ENCODE results near the gene SKAP1. TPM values are rescaled to one million over a fixed set of nuclear protein-coding genes. Genes with fewer than 3 reads are reported as not detected.

Gene SKAP1
- total and polyA plus RNA-seq, 2 of the 13 experiments (the other 11 are each of a cell fraction or from before 2014, with no cell fraction given) = 0.21 TPM; not detected in 1

DNA sequence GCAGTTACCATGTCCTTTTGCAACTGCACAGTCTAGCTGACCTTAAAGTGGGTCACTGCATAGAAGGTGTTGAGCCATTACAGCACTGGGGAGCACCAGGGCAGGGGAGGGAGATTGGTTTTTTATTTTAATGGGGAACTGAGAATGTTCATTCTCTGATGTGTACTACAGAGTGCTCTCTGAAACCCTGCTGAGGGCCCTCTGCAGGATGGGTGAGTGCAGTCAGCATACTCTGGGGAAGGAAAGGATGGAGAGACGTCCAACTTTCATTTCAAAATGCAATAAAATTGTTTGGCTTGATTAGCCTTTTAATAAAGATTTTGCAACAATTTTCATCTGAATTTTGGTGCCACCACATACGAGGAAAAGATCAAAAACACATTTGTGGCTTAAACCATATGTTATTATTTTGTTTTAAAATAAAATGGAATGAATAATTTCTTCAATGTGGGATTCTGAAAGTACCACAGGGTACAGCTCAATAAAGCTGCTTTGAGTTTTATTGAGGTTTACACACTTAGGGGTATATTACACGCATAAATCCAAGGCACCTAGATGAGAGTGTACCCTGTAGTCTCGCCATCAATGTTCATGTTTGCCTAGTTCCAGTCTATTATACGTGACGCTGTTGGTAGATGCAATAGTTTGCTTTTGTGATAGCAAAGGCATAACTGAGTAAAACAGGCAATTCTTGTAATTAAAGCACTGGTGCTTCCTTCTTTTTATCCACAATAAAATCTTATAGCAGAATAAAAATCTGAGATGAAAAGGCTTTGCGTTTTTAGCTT lies 249.0 kb downstream of the SKAP1 start:
- no peak overlapping the region for H3K4me2 ChIP-seq (ENCODE audit: low read depth, low read length)
- TF ChIP-seq SUZ12 (IDR thresholded peaks at IDR 0.05; ENCODE audit: low read depth, low read length) = no peak
- no peak for TF ChIP-seq FLYWCH1 (CRISPR knock-in tag; IDR thresholded peaks at IDR 0.05)
- TF ChIP-seq RFX3 (CRISPR knock-in tag; IDR thresholded peaks at IDR 0.05) = no peak
- TF ChIP-seq CENPBD1 (CRISPR knock-in tag; IDR thresholded peaks at IDR 0.05; ENCODE audit: borderline replicate concordance, low read depth) = no peak
- TF ChIP-seq, protein P1, sequence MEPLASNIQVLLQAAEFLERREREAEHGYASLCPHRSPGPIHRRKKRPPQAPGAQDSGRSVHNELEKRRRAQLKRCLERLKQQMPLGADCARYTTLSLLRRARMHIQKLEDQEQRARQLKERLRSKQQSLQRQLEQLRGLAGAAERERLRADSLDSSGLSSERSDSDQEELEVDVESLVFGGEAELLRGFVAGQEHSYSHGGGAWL (CRISPR knock-in tag; IDR thresholded peaks at IDR 0.05) = no peak
- TF ChIP-seq ATRX (CRISPR knock-in tag; IDR thresholded peaks at IDR 0.05; ENCODE audit: borderline replicate concordance) = no peak
- no peak for TF ChIP-seq RARG (CRISPR knock-in tag; IDR thresholded peaks at IDR 0.05; ENCODE audit: low read depth)
- no peak for TF ChIP-seq ZNF75D (CRISPR knock-in tag; IDR thresholded peaks at IDR 0.05; ENCODE audit: borderline replicate concordance)
- TF ChIP-seq, protein P2, sequence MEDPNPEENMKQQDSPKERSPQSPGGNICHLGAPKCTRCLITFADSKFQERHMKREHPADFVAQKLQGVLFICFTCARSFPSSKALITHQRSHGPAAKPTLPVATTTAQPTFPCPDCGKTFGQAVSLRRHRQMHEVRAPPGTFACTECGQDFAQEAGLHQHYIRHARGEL (CRISPR knock-in tag; IDR thresholded peaks at IDR 0.05) = no peak
- TF ChIP-seq ZNF337 (CRISPR knock-in tag; IDR thresholded peaks at IDR 0.05; ENCODE audit: borderline replicate concordance, low read depth) = no peak
- no peak for TF ChIP-seq SPEN (CRISPR knock-in tag; IDR thresholded peaks at IDR 0.05; ENCODE audit: low read depth)
- TF ChIP-seq, protein P3, sequence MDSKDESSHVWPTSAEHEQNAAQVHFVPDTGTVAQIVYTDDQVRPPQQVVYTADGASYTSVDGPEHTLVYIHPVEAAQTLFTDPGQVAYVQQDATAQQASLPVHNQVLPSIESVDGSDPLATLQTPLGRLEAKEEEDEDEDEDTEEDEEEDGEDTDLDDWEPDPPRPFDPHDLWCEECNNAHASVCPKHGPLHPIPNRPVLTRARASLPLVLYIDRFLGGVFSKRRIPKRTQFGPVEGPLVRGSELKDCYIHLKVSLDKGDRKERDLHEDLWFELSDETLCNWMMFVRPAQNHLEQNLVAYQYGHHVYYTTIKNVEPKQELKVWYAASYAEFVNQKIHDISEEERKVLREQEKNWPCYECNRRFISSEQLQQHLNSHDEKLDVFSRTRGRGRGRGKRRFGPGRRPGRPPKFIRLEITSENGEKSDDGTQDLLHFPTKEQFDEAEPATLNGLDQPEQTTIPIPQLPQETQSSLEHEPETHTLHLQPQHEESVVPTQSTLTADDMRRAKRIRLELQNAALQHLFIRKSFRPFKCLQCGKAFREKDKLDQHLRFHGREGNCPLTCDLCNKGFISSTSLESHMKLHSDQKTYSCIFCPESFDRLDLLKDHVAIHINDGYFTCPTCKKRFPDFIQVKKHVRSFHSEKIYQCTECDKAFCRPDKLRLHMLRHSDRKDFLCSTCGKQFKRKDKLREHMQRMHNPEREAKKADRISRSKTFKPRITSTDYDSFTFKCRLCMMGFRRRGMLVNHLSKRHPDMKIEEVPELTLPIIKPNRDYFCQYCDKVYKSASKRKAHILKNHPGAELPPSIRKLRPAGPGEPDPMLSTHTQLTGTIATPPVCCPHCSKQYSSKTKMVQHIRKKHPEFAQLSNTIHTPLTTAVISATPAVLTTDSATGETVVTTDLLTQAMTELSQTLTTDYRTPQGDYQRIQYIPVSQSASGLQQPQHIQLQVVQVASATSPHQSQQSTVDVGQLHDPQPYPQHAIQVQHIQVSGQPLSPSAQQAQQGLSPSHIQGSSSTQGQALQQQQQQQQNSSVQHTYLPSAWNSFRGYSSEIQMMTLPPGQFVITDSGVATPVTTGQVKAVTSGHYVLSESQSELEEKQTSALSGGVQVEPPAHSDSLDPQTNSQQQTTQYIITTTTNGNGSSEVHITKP (CRISPR knock-in tag; IDR thresholded peaks at IDR 0.05; ENCODE audit: low read depth) = no peak
- no peak for TF ChIP-seq FOXO4 (CRISPR knock-in tag; conservative IDR thresholded peaks at IDR 0.05)
- TF ChIP-seq ARHGAP35 (CRISPR knock-in tag; IDR thresholded peaks at IDR 0.05; ENCODE audit: borderline replicate concordance) = no peak
- TF ChIP-seq HNF4G (IDR thresholded peaks at IDR 0.05; ENCODE audit: borderline replicate concordance, low read depth, low read length) = no peak
- TF ChIP-seq HNF4G (CRISPR knock-in tag; IDR thresholded peaks at IDR 0.05; ENCODE audit: borderline replicate concordance, low read depth) = no peak
- no peaks in the 10 kb centered on the region for H3K36me3 ChIP-seq (replicated peaks in 1 of 2; ENCODE audit: control insufficient read depth in 1 of 2, insufficient read depth in 2 of 2, low read length in 2 of 2)
- H3K9me3 ChIP-seq (ENCODE audit: low read length) = no peaks in the 10 kb centered on the region
- no peak overlapping the region for H3K4me3 ChIP-seq (replicated peaks in 1 of 3; ENCODE audit: insufficient read depth in 1 of 3, low read depth in 2 of 3, low read length in 3 of 3)
- in situ Hi-C loops (cut with HindIII; ENCODE audit: extremely low pct_ligation_motif_present, low pct_unique_long_range_greater_than_20kb) (no loop called here), intact Hi-C loops (cut with micrococcal nuclease; ENCODE audit: unreplicated experiment) (no loop called here)
- no peak overlapping the region for H2AFZ ChIP-seq (ENCODE audit: low read length)
- H4K20me1 ChIP-seq (ENCODE audit: insufficient read depth, low read length) = no peaks in the 10 kb centered on the region
- CTCF ChIA-PET (ENCODE audit: low intra/inter-chr PET ratio, low total read pairs) = no interaction called here
- FAIRE-seq = no peak
- no peak overlapping the region for H3K9ac ChIP-seq (ENCODE audit: insufficient read depth, low read depth, low read length)
- H3K27ac ChIP-seq (ENCODE audit: extremely low read length, insufficient read depth, low read length) = no peak overlapping the region
- peaks cover 0 to 9% of the 10 kb centered on the region in 2 experiments; a peak in 2 of 5 replicates for H3K27me3 ChIP-seq (ENCODE audit: control insufficient read depth in 1 of 2, insufficient read depth in 2 of 2, low read length in 2 of 2)
- H3K79me2 ChIP-seq (ENCODE audit: insufficient read depth, low read length) = no peaks in the 10 kb centered on the region
- 35% methylated on average over 7 of the region's 7 CpGs for WGBS (ENCODE audit: low lambda C conversion rate)
- H3K4me1 ChIP-seq (ENCODE audit: insufficient read depth, low read length) = no peaks in the 10 kb centered on the region
- DNase-seq (ENCODE audit: low spot score) = no peak
- ATAC-seq = no peak
- POLR2A ChIA-PET = no interaction called here
- BruUV-seq (replicated peaks) = no TSS peak

Measured in HepG2 (cell line).